Panc1 (cell line): ENCODE data around the gene FGF22.

ENCODE experiments used
- CTCF ChIP-seq: fragments of 450-650 bp; IDR thresholded peaks from 2 replicates; pipeline ENCODE4 v1.5.1; 2017; ENCODE audit warnings: mild to moderate bottlenecking
- POLR2AphosphoS5 ChIP-seq: IDR thresholded peaks from 2 replicates; pipeline ENCODE4 v1.6.1; 2012; ENCODE audit warnings: mild to moderate bottlenecking, low read depth, low read length, moderate library complexity
- SIN3A ChIP-seq: IDR thresholded peaks from 2 replicates; pipeline ENCODE4 v1.6.1; 2012; ENCODE audit warnings: low read depth, mild to moderate bottlenecking, low read length, moderate library complexity, borderline replicate concordance; ENCODE audit not compliant: insufficient read depth
- TF ChIP-seq, protein P1 (sequence below), 2 experiments: IDR thresholded peaks; 2 replicates each; pipeline ENCODE4 v1.6.1; 2011 to 2012; ENCODE audit warnings: low read depth in 2 of 2, control low read depth in 1 of 2, low read length in 1 of 2, mild to moderate bottlenecking in 1 of 2, moderate library complexity in 1 of 2; ENCODE audit not compliant: insufficient read depth in 1 of 2

DNA sequence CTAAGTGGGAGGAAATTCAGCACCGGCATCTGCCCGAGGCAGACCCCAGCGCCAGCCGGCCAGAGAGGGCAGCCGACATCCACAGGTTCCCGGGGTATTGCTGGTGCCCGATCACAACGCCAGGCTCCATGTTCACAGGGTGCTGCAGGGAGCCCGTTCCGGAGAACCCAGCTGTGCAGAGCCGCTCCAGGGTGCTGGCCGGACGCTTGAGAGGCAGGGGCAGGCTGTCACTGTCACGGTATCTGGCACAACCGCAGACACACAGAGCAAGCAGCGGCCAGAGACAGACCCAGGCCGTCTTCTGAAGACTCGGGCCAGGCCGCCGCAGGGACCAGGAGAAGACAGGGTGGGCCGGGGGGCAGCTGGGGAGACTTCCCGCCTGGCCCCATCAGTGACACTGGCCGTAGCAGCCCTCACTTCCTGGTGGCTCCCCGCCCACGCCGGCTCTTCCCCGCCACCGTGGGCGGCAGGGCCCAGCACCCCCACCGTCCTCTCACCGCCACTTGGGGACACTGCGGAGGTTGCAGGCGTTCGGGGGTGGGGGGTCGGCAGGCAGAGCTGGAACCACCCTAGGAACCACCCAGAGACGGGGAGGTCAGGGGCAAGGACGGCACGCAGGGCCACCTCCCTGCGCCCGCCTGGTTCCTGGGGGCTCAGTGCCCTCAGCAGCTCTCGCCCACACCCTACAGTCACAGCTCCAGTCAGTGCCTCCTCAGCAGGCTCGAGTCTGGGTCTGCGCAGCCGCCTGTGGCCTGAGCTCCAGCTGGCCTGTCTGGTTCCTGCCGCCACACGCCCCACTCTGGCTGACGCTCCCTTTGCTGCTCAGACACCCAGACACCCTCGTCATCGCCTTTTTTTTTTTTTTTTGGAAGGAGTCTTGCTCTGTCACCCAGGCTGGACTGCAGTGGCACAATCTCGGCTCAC lies 19.5 kb downstream of the FGF22 start:
- TF ChIP-seq CTCF (no peak), SIN3A (no peak), POLR2AphosphoS5 (no peak)
- TF ChIP-seq, protein P1, sequence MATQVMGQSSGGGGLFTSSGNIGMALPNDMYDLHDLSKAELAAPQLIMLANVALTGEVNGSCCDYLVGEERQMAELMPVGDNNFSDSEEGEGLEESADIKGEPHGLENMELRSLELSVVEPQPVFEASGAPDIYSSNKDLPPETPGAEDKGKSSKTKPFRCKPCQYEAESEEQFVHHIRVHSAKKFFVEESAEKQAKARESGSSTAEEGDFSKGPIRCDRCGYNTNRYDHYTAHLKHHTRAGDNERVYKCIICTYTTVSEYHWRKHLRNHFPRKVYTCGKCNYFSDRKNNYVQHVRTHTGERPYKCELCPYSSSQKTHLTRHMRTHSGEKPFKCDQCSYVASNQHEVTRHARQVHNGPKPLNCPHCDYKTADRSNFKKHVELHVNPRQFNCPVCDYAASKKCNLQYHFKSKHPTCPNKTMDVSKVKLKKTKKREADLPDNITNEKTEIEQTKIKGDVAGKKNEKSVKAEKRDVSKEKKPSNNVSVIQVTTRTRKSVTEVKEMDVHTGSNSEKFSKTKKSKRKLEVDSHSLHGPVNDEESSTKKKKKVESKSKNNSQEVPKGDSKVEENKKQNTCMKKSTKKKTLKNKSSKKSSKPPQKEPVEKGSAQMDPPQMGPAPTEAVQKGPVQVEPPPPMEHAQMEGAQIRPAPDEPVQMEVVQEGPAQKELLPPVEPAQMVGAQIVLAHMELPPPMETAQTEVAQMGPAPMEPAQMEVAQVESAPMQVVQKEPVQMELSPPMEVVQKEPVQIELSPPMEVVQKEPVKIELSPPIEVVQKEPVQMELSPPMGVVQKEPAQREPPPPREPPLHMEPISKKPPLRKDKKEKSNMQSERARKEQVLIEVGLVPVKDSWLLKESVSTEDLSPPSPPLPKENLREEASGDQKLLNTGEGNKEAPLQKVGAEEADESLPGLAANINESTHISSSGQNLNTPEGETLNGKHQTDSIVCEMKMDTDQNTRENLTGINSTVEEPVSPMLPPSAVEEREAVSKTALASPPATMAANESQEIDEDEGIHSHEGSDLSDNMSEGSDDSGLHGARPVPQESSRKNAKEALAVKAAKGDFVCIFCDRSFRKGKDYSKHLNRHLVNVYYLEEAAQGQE (IDR thresholded peaks at IDR 0.05; ENCODE audit: insufficient read depth in 1 of 2, low read depth in 2 of 2, low read length in 1 of 2) = no peak
